Measurements from ENCODE around the gene SAMD4B.
A peak's percentile ranks its signal among the peaks of the same experiment; 100 is the strongest.
"Not testable (repeated sequence)": the region's sequence is repeated elsewhere in the genome, so short reads cannot be mapped to it uniquely, and the experiment has no call there.

SAMD4B gene

DNA sequence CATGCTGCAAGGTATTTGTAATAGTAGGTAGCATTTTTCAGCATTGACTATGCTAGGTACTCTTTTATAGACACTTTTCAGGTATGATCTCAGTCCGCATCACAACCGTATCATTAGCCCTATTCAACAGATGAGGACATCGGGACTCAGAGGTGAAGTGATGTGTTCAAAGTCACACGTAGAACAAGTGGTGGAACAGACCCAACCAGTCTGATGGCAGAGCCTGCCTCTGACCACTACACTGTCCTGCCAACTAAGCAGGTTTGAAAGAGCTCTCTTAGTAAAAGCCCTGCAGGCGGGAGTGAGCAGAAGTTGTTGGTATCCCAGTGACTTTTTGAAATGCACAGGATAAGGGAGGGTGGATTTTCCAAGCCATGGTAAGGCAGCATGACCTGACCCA lies 28.5 kb downstream of the SAMD4B start:
- no peak for DNase-seq (ENCODE audit: low spot score)

- DNase-seq (ENCODE audit: low spot score), result no peak
Observed at GRCh38 chr19:39372047-39372802, 30.0 kb downstream of the SAMD4B start.

GRCh38 chr19:39372941-39373340 lies 30.7 kb downstream of the SAMD4B start:
- no peak for DNase-seq (ENCODE audit: low spot score)

GRCh38 chr19:39375929-39376328 lies 33.7 kb downstream of the SAMD4B start:
- no peak for DNase-seq (ENCODE audit: low spot score)

- no peak for DNase-seq (ENCODE audit: low spot score)
Observed at GRCh38 chr19:39377373-39378362, 35.4 kb downstream of the SAMD4B start.

- not testable (repeated sequence) for DNase-seq (ENCODE audit: low spot score)
Observed at GRCh38 chr19:39379366-39379765, 37.1 kb downstream of the SAMD4B start.

- no peak for DNase-seq (ENCODE audit: low spot score)
Observed at GRCh38 chr19:39379865-39380396, 37.7 kb downstream of the SAMD4B start.

DNA sequence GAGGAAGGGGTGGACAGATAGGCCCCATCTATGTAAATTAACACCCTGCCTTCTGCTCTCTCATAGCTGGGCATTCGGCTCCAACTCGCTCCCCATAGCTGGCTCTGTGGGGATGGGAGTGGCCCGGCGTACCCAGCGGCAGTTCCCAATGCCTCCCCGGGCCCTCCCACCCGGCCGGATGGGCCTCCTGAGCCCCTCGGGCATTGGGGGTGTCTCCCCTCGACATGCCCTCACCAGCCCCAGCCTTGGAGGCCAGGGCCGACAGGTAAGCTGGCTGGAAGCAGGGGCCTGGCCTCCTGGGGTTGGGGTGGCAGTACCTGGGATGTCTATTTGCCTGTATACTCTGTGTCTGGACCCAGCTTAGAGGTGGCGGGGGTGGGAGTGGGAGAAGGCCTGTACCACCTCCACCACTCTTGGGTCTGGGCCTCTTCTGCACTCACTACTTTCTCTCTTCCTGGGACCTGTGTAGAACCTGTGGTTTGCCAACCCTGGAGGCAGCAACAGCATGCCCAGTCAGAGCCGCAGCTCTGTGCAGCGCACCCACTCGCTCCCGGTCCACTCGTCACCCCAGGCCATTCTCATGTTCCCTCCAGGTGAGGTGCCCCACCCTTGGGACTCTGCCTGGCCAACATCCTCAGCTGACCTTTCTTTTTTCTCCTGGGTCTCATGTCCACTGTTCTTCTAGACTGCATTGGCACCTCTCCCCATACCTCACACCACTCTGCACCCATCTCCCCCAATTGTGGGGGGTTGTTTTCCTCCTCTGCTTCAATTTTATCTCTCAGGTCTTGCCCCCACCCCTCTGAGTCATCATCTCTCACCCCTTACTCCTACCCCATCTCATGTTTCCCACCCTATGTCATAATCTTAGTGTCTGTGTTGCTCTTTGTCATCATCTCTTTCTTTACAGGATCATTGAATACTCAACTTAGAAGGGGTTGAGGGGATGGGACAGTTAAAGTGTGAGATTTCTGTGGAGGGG lies 38.6 kb downstream of the SAMD4B start:
- DNase-seq (ENCODE audit: low spot score), result no peak

DNA sequence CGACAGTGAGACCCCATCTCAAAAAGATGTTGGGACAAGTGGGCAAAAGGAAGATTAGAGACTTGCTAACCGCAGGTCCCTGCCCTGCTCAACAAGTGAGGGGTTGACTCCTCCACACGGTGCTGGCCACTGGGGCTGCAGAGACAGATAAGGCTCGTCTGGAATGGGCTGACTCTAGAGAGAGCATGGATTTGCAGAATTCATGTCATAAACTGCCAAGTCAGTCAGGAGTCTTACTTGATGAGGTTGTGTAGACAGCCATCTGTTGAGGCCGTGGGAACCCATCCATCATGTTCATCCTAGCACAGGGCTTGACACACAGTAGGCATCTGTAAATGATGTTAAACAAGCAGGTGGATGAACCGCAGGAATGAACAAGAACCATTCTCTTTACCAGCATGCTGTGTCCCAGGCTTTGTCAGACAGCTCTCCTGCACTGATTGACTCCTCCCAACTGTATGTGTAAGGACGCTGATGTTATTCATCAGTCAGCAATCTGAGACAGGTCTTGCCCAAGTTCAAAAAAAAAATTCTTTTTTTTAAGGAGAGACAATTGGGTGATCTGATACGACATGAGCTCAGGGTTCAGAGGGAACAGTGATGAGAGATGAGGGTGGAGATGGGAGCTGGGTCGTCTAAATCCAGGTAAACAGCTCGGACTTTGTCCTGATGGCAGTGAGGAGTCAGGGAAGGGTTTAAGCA lies 39.8 kb downstream of the SAMD4B start:
- no peak for DNase-seq (ENCODE audit: low spot score)

DNA sequence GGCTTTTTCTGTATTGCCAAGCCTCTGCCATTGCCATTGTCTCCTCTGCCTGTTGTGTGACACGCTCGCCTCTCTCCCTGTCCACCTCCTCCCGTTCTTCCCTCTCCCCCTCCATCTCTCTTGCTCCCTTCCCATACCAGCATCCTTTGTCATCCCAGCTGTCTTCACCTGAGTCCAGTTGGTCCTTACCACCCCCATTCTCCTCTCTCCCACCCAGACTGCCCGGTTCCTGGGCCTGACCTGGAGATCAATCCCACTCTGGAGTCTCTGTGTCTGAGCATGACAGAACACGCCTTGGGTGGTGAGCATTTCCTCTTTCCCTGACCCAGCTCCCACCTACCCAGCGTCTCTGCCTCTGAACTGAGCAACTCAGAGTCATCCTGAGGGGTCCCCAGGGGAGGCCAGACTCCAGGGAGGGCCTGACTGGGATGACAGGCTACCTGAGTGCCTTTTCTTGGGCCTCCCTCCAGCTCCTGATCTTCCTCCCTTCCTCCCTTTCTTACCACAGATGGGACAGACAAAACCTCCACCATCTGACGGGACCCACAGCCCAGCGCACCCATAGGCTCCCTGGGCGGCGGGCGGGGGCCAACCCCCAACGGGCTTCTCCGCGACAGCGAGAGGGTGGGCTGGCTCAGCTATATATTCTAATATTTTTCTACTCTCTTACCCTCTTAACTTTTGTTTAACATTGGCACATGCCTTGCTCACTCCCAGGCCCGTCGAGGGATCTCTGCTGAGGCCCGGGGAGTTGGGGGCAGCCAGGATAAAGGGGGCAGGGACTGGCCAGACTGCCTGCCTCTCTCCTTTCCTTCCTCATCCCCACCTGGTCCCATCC lies 41.0 kb downstream of the SAMD4B start:
- no peak for DNase-seq (ENCODE audit: low spot score)

DNA sequence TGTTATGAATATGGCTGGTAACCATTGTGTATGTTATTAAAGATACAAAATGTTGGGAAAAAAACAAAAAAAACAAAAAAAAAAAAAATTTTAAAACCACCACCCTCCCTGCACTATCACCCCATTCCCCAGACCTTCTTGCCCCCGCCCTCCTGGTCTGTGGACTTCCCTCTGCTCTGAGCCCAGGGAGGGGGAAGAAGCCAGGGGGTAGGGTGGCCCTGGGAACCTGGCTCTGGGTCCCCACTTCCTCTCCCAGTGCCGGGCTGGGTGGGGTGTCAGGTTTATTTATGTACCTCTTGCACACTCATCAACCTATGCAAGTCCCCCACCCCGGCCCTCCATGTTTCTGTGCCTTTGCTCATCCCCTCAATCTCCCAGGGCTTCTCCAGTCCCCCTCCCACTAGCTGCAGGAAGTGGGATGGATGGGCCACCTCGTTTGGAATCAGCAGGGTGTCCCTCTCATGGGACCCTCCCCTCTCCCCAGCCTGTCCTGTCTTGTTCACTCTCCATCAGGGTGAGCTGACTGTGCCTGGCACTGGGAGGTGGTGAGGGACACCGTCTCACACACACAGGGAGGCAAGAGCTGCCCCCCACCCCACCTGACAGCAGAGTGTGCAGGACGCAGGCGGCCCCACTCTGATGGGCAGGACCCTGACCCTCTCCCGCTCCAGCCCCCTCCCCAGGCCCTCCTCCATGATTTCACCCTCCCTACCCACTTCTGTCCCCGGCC lies 42.8 kb downstream of the SAMD4B start:
- DNase-seq (ENCODE audit: low spot score), result no peak

- no peak for DNase-seq (ENCODE audit: low spot score)
Observed at GRCh38 chr19:39385629-39386411, 43.6 kb downstream of the SAMD4B start.

DNA sequence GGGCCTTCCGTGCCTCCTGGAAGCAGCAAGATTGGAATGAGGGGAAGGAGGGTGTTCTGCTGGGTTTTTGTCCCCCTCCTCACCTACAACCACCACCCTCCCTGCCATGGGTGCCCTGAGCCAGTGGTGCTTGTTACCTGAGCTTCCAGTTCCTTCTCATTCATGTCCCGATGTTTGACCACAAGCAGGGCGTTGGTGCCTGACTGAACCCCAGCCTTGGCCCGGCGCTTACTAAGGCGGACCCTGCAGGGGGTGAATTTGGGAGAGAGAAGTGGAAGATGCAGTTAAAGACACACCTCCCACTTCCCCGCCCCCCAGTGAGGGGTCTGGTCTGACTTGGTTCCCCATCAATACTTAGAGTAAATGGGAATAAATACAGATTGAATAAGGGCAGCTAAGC lies 44.3 kb downstream of the SAMD4B start:
- DNase-seq (ENCODE audit: low spot score), result no peak

GRCh38 chr19:39388657-39389056 lies 46.4 kb downstream of the SAMD4B start:
- DNase-seq (ENCODE audit: low spot score), result no peak

DNA sequence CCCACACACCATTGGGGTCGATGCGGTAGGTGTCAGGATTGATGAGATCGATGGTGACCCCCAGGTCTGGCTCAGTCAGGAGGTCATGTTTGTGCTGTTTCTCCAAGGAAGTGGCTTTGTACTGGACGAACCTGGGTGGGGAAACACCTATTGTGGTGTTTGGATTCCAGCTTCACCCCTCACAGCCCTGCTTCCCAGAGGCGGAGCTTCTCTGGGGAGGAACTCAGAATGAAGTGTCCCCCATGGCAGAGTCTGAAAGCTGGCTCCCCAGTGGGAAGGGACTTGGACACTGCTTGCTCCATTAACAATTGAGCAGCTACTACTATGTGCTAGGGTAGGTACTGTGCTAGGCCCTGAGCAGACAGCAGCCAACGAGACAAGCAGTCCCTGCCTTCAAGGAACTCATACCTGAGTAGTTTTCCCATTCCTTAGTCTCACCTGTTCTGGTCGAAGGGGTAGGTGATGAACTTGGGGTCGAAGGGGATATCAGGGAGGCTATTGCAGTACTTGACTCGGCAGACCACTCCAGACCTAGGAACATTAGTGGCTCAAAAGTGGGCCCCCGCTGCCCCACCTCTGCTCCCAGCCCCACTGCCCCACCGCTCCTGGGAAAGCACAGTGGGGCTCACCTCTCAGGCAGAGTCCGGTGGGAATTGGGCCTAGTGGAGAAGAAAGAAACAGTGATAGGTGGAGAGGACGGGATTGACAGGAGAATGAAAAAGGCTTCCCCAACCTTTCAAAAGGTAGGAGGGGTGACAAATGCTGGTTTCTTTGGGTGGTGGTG lies 47.6 kb downstream of the SAMD4B start:
- DNase-seq (ENCODE audit: low spot score), result no peak

DNA sequence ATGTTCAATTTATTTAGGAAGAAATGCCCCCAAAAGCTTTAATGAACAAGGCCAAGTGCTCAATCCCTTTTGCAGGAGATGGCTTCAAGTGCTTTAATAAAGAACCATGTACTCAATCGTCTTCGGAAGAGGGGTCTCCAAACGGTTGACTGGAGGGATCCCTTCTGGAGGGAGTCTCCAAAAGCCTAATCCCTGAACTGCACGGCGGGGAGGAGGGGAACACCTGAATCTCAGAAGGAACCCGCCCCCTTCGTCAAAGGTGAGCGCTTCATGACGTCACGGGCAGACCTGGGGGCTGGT lies 48.2 kb downstream of the SAMD4B start:
- no peak for DNase-seq (ENCODE audit: low spot score)

GRCh38 chr19:39390751-39391437 lies 48.7 kb downstream of the SAMD4B start, which contains the start of the genes MED29 and PAF1:
Gene MED29, plus strand, starts transcription at chr19:39391378. Its CDS starts 45 bp downstream, at chr19:39391423.
Gene PAF1, minus strand, starts transcription at chr19:39391106. Its CDS starts 242 bp downstream, at chr19:39390864.
- peak; percentile 100 for DNase-seq (ENCODE audit: low spot score)

Measured in NAMALWA (cell line).